HCT116 (cell line): ENCODE measurements around the gene SEL1L2. TPM values are rescaled to one million over a fixed set of nuclear protein-coding genes. Genes with fewer than 3 reads are reported as not detected.

ENCODE experiments used
- ATAC-seq: fragments of 200-7000 bp; cut with Tn5 transposase; 2 replicates; pipeline ENCODE4 v1.9.1; 2020; ENCODE audit warnings: mild to moderate bottlenecking, moderate library complexity
- BruUV-seq: library from RNA; stranded (reverse); fragments of 400-500 nt; replicated peaks from 2 replicates; lab custom pipeline; 2021; lab: Mats Ljungman, UMichigan
- CTCF ChIA-PET: fragments of 300-600 bp; sonication (Branson Sonifier 250); formaldehyde crosslinking; loops from one replicate; lab custom pipeline; 2021; ENCODE audit warnings: antibody characterized with exemption; lab: Charles Lee
- POLR2A ChIA-PET: fragments of 300-600, 350-600 bp; sonication (Branson Sonifier 250); formaldehyde crosslinking; loops from one replicate; lab custom pipeline; 2021; ENCODE audit warnings: antibody characterized with exemption; lab: Charles Lee
- RAD21 ChIA-PET, 2 experiments: fragments of 300-600 bp; sonication (Branson Sonifier 250); formaldehyde crosslinking; loops; one replicate each; lab custom pipeline; 2023; ENCODE audit warnings: low total read pairs in 2 of 2; ENCODE audit not compliant: uncharacterized antibody in 2 of 2, unreplicated experiment in 2 of 2, low non-redundant PET in 1 of 2; lab: Charles Lee
- DNase-seq: peaks from one replicate; pipeline ENCODE4 v3.0.0-alpha.2; 2010; ENCODE audit warnings: low read depth, low spot score
- H2AFZ ChIP-seq: fragments of 200-600 bp; shearing (Covaris generic), sonication (generic); 2 replicates; pipeline ENCODE4 v1.6.1; 2017; ENCODE audit warnings: low read depth, mixed run types, mixed read lengths, antibody characterized with exemption, low read length; ENCODE audit not compliant: poor library complexity, severe bottlenecking
- H3K27ac ChIP-seq: 2 replicates; pipeline ENCODE4 v1.5.1; 2012; ENCODE audit warnings: low read depth, low read length
- H3K27me3 ChIP-seq: fragments of 200-600 bp; sonication (generic); 2 replicates; pipeline ENCODE4 v1.6.1; 2016; ENCODE audit warnings: mixed run types, low read length, mixed read lengths; ENCODE audit not compliant: insufficient read depth
- H3K36me3 ChIP-seq, 2 experiments: fragments of 200-500 bp in 1 of 2; fragments of 200-600 bp in 1 of 2; sonication (Bioruptor generic) in 1 of 2; sonication (generic) in 1 of 2; 2 replicates each; pipeline versions ENCODE4 v1.5.1 to v1.6.1; 2014 to 2016; ENCODE audit warnings: low read length in 2 of 2, inconsistent platforms in 1 of 2, mixed read lengths in 1 of 2, mixed run types in 1 of 2; ENCODE audit not compliant: insufficient read depth in 2 of 2, control insufficient read depth in 1 of 2
- H3K4me1 ChIP-seq, 2 experiments: fragments of 200-600 bp in 1 of 2; sonication (generic) in 1 of 2; 2 replicates each; pipeline versions ENCODE4 v1.5.1 to v1.6.1; 2012 to 2017; ENCODE audit warnings: low read length in 2 of 2, inconsistent platforms in 1 of 2, mild to moderate bottlenecking in 1 of 2, mixed read lengths in 1 of 2, mixed run types in 1 of 2, moderate library complexity in 1 of 2; ENCODE audit not compliant: insufficient read depth in 2 of 2, control insufficient read depth in 1 of 2
- H3K4me2 ChIP-seq: fragments of 200-600 bp; sonication (generic); 2 replicates; pipeline ENCODE4 v1.6.1; 2017; ENCODE audit warnings: mixed run types, low read length, mixed read lengths
- H3K4me3 ChIP-seq, 2 experiments: fragments of 200-600 bp in 1 of 2; sonication (generic) in 1 of 2; replicated peaks in 1 of 2; 2 replicates each; pipeline ENCODE4 v1.5.1; 2011 to 2016; ENCODE audit warnings: low read length in 2 of 2, control low read depth in 1 of 2, low read depth in 1 of 2, mild to moderate bottlenecking in 1 of 2, mixed read lengths in 1 of 2, mixed run types in 1 of 2
- H3K79me2 ChIP-seq: fragments of 200-600 bp; sonication (generic); 2 replicates; pipeline ENCODE4 v1.6.1; 2017; ENCODE audit warnings: mild to moderate bottlenecking, mixed run types, low read length, moderate library complexity, mixed read lengths; ENCODE audit not compliant: insufficient read depth
- H3K9ac ChIP-seq: fragments of 200-600 bp; sonication (generic); 2 replicates; pipeline ENCODE4 v1.6.1; 2016; ENCODE audit warnings: low read length, mixed read lengths
- H3K9me2 ChIP-seq: fragments of 200-600 bp; sonication (generic), shearing (Covaris generic); 2 replicates; pipeline ENCODE4 v1.6.1; 2017; ENCODE audit warnings: mixed run types, mild to moderate bottlenecking, moderate library complexity; ENCODE audit not compliant: insufficient read depth
- H3K9me3 ChIP-seq, 2 experiments: fragments of 200-500 bp in 1 of 2; fragments of 200-600 bp in 1 of 2; sonication (Bioruptor generic) in 1 of 2; sonication (generic) in 1 of 2; 2 replicates each; pipeline ENCODE4 v1.6.1; 2014 to 2017; ENCODE audit warnings: low read length in 2 of 2, mixed read lengths in 2 of 2, inconsistent platforms in 1 of 2, low read depth in 1 of 2, mild to moderate bottlenecking in 1 of 2, mixed run types in 1 of 2, moderate library complexity in 1 of 2; ENCODE audit not compliant: control insufficient read depth in 1 of 2, insufficient read depth in 1 of 2
- H4K20me1 ChIP-seq: fragments of 200-600 bp; sonication (generic), shearing (Covaris generic); 2 replicates; pipeline ENCODE4 v1.6.1; 2017; ENCODE audit warnings: mixed run types, mild to moderate bottlenecking, moderate library complexity; ENCODE audit not compliant: insufficient read depth
- ELF1 ChIP-seq: IDR thresholded peaks from 2 replicates; pipeline ENCODE4 v1.6.1; 2012; ENCODE audit warnings: low read depth, borderline replicate concordance
- EZH2 ChIP-seq: fragments of 200-600 bp; sonication (generic); IDR thresholded peaks from 2 replicates; pipeline ENCODE4 v1.6.1; 2017; ENCODE audit warnings: antibody characterized with exemption, mixed run types
- JUND ChIP-seq: IDR thresholded peaks from 2 replicates; pipeline ENCODE4 v1.6.1; 2012
- MAX ChIP-seq: IDR thresholded peaks from 2 replicates; pipeline ENCODE4 v1.6.1; 2012
- POLR2A ChIP-seq: IDR thresholded peaks from 2 replicates; pipeline ENCODE4 v1.7.0; 2011; ENCODE audit warnings: borderline replicate concordance; ENCODE audit not compliant: insufficient read depth, insufficient read length; ENCODE audit errors: extremely low read depth
- POLR2AphosphoS5 ChIP-seq: IDR thresholded peaks from 2 replicates; pipeline ENCODE4 v1.6.1; 2011; ENCODE audit warnings: mild to moderate bottlenecking, low read depth, low read length, moderate library complexity
- RAD21 ChIP-seq: IDR thresholded peaks from 2 replicates; pipeline ENCODE4 v1.6.1; 2012; ENCODE audit warnings: low read depth, mild to moderate bottlenecking
- SIN3A ChIP-seq: IDR thresholded peaks from 2 replicates; pipeline ENCODE4 v1.6.1; 2012; ENCODE audit warnings: low read depth
- TCF7L2 ChIP-seq: IDR thresholded peaks from 2 replicates; pipeline ENCODE4 v1.7.0; 2011; ENCODE audit warnings: borderline replicate concordance, inconsistent platforms; ENCODE audit not compliant: insufficient read depth, insufficient read length; ENCODE audit errors: extremely low read depth
- YY1 ChIP-seq: IDR thresholded peaks from 2 replicates; pipeline ENCODE4 v1.6.1; 2011; ENCODE audit warnings: low read length, low read depth, moderate library complexity, mild to moderate bottlenecking; ENCODE audit not compliant: insufficient replicate concordance; ENCODE audit errors: extremely low read depth
- ZNF274 ChIP-seq: fragments of 200-500 bp; sonication (Bioruptor generic); IDR thresholded peaks from 2 replicates; pipeline ENCODE4 v1.6.1; 2014; ENCODE audit warnings: mild to moderate bottlenecking, low read depth, low read length, inconsistent platforms
- intact Hi-C: fragments of 100-400 bp; cut with micrococcal nuclease; formaldehyde crosslinking; loops from 2 replicates; pipeline ENCODE4 v1.10.0; 2022
- total RNA-seq: library from RNA; stranded (reverse); gene quantifications from one replicate; pipeline ENCODE4 v1.2.1, GENCODE V29; 2021; ENCODE audit not compliant: unreplicated experiment
- TF ChIP-seq, protein P1 (sequence below), 3 experiments: fragments of 200-600 bp in 1 of 3; sonication (generic) in 1 of 3; IDR thresholded peaks in 2 of 3; conservative IDR thresholded peaks in 1 of 3; 2 replicates each; pipeline ENCODE4 v1.5.1; 2012 to 2017; ENCODE audit warnings: low read depth in 2 of 3, low read length in 2 of 3, antibody characterized with exemption in 1 of 3, borderline replicate concordance in 1 of 3, control low read depth in 1 of 3, mild to moderate bottlenecking in 1 of 3, mixed read lengths in 1 of 3, mixed run types in 1 of 3, moderate library complexity in 1 of 3; ENCODE audit not compliant: insufficient read depth in 1 of 3
- TF ChIP-seq, protein P2 (sequence below): IDR thresholded peaks from 2 replicates; pipeline ENCODE4 v1.6.1; 2011; ENCODE audit warnings: mild to moderate bottlenecking, low read length, moderate library complexity; ENCODE audit not compliant: insufficient replicate concordance; ENCODE audit errors: extremely low read depth
- TF ChIP-seq, protein P3 (sequence below): IDR thresholded peaks from 2 replicates; pipeline ENCODE4 v1.6.1; 2012; ENCODE audit warnings: low read depth

The SEL1L2 gene
- total RNA-seq, 1 experiment from 2014 or later = not detected

- no peaks in the 10 kb centered on the region for H3K9me3 ChIP-seq
- TF ChIP-seq TCF7L2 = no peak
- no peak for TF ChIP-seq SIN3A
- TF ChIP-seq, protein P1, sequence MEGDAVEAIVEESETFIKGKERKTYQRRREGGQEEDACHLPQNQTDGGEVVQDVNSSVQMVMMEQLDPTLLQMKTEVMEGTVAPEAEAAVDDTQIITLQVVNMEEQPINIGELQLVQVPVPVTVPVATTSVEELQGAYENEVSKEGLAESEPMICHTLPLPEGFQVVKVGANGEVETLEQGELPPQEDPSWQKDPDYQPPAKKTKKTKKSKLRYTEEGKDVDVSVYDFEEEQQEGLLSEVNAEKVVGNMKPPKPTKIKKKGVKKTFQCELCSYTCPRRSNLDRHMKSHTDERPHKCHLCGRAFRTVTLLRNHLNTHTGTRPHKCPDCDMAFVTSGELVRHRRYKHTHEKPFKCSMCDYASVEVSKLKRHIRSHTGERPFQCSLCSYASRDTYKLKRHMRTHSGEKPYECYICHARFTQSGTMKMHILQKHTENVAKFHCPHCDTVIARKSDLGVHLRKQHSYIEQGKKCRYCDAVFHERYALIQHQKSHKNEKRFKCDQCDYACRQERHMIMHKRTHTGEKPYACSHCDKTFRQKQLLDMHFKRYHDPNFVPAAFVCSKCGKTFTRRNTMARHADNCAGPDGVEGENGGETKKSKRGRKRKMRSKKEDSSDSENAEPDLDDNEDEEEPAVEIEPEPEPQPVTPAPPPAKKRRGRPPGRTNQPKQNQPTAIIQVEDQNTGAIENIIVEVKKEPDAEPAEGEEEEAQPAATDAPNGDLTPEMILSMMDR (IDR thresholded peaks at IDR 0.05 in 2 of 3, conservative IDR thresholded peaks at IDR 0.05 in 1 of 3; ENCODE audit: borderline replicate concordance in 1 of 3, insufficient read depth in 1 of 3, low read depth in 2 of 3, low read length in 2 of 3) = no peak
- no peak for TF ChIP-seq JUND
- TF ChIP-seq ELF1 = no peak
- TF ChIP-seq, protein P2, sequence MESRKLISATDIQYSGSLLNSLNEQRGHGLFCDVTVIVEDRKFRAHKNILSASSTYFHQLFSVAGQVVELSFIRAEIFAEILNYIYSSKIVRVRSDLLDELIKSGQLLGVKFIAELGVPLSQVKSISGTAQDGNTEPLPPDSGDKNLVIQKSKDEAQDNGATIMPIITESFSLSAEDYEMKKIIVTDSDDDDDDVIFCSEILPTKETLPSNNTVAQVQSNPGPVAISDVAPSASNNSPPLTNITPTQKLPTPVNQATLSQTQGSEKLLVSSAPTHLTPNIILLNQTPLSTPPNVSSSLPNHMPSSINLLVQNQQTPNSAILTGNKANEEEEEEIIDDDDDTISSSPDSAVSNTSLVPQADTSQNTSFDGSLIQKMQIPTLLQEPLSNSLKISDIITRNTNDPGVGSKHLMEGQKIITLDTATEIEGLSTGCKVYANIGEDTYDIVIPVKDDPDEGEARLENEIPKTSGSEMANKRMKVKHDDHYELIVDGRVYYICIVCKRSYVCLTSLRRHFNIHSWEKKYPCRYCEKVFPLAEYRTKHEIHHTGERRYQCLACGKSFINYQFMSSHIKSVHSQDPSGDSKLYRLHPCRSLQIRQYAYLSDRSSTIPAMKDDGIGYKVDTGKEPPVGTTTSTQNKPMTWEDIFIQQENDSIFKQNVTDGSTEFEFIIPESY = no peak
- TF ChIP-seq, protein P3, sequence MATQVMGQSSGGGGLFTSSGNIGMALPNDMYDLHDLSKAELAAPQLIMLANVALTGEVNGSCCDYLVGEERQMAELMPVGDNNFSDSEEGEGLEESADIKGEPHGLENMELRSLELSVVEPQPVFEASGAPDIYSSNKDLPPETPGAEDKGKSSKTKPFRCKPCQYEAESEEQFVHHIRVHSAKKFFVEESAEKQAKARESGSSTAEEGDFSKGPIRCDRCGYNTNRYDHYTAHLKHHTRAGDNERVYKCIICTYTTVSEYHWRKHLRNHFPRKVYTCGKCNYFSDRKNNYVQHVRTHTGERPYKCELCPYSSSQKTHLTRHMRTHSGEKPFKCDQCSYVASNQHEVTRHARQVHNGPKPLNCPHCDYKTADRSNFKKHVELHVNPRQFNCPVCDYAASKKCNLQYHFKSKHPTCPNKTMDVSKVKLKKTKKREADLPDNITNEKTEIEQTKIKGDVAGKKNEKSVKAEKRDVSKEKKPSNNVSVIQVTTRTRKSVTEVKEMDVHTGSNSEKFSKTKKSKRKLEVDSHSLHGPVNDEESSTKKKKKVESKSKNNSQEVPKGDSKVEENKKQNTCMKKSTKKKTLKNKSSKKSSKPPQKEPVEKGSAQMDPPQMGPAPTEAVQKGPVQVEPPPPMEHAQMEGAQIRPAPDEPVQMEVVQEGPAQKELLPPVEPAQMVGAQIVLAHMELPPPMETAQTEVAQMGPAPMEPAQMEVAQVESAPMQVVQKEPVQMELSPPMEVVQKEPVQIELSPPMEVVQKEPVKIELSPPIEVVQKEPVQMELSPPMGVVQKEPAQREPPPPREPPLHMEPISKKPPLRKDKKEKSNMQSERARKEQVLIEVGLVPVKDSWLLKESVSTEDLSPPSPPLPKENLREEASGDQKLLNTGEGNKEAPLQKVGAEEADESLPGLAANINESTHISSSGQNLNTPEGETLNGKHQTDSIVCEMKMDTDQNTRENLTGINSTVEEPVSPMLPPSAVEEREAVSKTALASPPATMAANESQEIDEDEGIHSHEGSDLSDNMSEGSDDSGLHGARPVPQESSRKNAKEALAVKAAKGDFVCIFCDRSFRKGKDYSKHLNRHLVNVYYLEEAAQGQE = no peak
- TF ChIP-seq POLR2AphosphoS5 = no peak
- no peak for TF ChIP-seq EZH2
- no peak for TF ChIP-seq YY1
- TF ChIP-seq RAD21 = no peak
- no peak for TF ChIP-seq ZNF274
- TF ChIP-seq POLR2A = no peak
- TF ChIP-seq MAX = no peak
- TF ChIP-seq, all 23 proteins: peak for 0
- H3K4me2 ChIP-seq = no peak overlapping the region
- ChIA-PET CTCF (no interaction called here), POLR2A (no interaction called here), RAD21 (no interaction called here)
- no peak overlapping the region for H3K9ac ChIP-seq
- H3K36me3 ChIP-seq = no peaks in the 10 kb centered on the region
- H3K9me2 ChIP-seq = no peaks in the 10 kb centered on the region
- no peak overlapping the region for H3K27ac ChIP-seq
- H3K4me3 ChIP-seq = no peak overlapping the region
- intact Hi-C loops = no loop called here
- no peaks in the 10 kb centered on the region for H3K27me3 ChIP-seq
- H3K79me2 ChIP-seq = no peaks in the 10 kb centered on the region
- no peak overlapping the region for H2AFZ ChIP-seq
- H4K20me1 ChIP-seq = no peaks in the 10 kb centered on the region
- DNase-seq (no peak), ATAC-seq (no peak)
- no peaks in the 10 kb centered on the region for H3K4me1 ChIP-seq
- no TSS peak for BruUV-seq
Observed at GRCh38 chr20:13900496-13900895, 89.9 kb downstream of the SEL1L2 start.
